Lower leg skin (tissue), 3 donors: Measurements from ENCODE around the gene ITM2B.

Source experiments
- POLR2A ChIP-seq, 2 donors: fragments of 450-650 bp; IDR thresholded peaks; one replicate each; pipeline ENCODE4 v1.6.1; 2016 to 2017; ENCODE audit warnings: antibody characterized with exemption in 2 of 2, mild to moderate bottlenecking in 1 of 2, moderate library complexity in 1 of 2
- TF ChIP-seq, protein P1 (sequence below), 3 donors: fragments of 450-650 bp; IDR thresholded peaks; one replicate each; pipeline ENCODE4 v1.5.1; 2016; ENCODE audit warnings: antibody characterized with exemption in 3 of 3, mild to moderate bottlenecking in 3 of 3, moderate library complexity in 2 of 3

DNA sequence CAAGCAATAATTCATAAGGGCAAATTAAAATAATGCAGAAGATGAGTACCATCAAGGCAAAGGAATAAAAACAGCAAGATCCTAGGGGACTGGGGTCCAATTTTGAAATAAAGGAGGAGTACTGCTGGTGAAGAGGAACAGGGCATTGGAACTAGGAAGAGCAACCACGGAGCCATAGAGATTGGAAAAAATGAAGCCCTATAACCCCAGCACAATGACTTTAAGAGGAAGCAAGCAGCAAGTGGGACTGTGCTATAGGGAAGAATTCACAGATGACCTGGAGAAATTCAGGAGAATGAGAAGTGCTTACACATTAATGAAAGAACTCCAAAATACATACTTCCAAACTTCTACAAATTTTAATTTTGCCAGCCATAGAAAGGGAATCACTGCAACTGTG lies 44.9 kb upstream of the ITM2B start:
- TF ChIP-seq POLR2A (IDR thresholded peaks at IDR 0.05) = no peak
- TF ChIP-seq, protein P1, sequence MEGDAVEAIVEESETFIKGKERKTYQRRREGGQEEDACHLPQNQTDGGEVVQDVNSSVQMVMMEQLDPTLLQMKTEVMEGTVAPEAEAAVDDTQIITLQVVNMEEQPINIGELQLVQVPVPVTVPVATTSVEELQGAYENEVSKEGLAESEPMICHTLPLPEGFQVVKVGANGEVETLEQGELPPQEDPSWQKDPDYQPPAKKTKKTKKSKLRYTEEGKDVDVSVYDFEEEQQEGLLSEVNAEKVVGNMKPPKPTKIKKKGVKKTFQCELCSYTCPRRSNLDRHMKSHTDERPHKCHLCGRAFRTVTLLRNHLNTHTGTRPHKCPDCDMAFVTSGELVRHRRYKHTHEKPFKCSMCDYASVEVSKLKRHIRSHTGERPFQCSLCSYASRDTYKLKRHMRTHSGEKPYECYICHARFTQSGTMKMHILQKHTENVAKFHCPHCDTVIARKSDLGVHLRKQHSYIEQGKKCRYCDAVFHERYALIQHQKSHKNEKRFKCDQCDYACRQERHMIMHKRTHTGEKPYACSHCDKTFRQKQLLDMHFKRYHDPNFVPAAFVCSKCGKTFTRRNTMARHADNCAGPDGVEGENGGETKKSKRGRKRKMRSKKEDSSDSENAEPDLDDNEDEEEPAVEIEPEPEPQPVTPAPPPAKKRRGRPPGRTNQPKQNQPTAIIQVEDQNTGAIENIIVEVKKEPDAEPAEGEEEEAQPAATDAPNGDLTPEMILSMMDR (IDR thresholded peaks at IDR 0.05) = no peak
